GM18520 (cell line): Measurements from ENCODE around the gene RASSF10.
"Not testable (repeated sequence)": the region's sequence is repeated elsewhere in the genome, so short reads cannot be mapped to it uniquely, and the experiment has no call there.

Experiments used
- ATAC-seq: cut with Tn5 transposase; IDR thresholded peaks from one replicate; pipeline ENCODE4 v1.9.1; 2021; ENCODE audit not compliant: unreplicated experiment

Gene RASSF10

DNA sequence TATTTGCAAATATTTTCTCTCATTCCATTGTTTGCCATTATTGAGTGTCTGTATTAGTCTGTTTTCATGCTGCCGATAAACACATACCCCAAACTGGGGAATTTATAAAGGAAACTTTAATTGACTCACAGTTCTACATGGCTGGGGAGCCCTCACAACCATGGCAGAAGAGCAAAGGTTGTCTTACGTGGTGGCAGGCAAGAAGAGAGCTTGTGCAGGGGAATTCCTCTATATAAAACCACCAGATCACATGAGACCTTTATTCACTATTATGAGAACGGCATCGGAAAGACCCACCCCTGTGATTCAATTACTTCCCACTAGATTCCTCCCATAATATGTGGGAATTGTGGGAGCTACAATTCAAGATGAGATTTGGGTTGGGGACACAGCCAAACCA lies 10.2 kb downstream of the RASSF10 start:
- ATAC-seq = no peak

DNA sequence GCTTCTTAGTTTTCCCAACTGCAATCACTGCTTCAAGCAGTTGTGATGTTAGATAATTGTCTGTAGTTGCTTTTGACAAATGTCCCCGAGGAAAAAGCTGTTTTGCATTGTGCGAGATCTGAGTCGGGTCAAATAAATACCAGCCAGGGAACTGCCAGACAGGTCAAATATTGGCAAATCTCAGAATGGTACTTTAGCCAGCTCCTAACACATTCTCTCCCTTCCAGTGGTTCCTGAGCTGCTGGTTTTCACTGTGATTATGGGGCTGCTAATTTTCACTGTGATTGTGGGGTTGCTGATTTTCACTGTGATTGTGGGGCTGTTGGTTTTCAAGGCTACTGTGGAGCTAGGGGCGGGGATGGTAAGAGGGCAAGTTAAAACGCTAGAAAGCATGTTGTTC lies 14.3 kb downstream of the RASSF10 start:
- ATAC-seq = no peak

DNA sequence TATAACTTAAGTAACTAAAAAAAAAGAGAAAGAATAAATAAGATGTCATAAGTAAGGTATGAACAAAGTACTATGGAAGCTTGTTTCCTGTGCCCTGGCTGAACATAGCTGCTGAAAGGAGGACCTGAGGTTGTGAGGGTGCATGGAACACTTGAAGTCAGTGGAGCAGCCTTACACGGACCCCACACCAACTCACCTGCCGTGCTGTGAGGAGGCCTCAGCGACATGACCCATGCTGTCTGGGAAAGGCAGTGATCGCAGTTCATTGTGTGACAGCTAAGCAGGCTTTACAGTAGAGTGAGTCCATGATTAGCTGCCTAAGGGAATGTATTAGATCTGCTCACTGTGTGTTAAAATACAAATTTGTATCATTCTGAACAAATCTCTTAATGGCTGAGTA lies 17.6 kb downstream of the RASSF10 start:
- no peak for ATAC-seq

DNA sequence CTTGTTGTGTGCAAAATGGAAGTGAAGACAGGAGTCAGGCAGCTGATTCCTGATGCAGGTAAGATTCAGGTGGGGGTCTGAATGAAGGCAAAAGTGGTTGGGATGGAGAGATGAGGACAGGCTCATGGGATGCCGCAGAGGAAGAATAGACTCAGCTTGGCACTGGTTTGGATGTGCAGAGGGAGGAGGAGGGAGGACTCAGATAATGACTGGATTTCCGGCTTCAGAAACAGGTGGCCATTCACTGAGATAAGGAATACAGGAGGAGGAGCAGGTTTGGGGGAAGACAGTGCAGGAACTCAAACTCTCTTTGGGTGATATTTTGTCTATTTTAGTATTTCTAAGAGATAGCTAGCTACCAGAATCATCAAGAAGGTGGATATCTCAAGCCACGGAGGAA lies 19.2 kb downstream of the RASSF10 start:
- ATAC-seq = no peak

DNA sequence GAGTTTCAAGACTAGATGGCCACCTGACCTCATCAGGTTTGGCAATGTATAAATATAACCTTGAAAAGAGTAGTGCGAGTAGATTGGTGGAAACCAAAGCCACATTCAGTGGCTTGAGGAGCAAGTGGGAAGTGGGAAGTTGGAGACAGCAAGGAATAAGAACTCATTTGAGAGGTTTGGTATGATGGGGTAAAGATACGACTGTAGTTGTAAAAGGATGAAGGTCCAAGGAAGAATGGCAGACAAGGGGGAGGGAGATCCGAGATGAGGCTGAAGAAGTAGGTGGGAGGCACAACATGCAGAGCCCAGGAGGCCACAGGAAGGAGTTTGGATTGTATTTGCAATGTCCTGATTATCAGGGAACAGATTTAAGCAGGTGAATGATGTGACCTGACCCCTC lies 20.8 kb downstream of the RASSF10 start:
- no peak for ATAC-seq

DNA sequence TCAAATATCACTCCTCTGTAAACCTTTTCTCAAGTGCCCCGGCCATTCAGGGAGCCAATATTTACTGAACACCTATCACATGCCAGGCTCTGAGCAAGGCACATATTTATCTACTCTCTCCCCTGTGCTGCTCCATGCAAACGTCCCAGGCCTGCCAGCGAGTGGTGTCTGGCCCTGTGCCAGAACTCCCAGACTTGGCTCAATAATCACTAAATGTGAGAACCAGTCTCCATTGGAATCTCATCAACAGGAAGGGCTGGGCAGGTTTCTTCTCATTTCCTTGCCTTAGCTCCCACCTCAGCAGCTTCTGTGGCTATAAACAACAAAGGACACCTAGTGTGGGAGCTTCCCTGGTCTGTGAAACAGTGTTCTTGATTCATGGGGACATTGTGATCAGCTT lies 21.7 kb downstream of the RASSF10 start:
- ATAC-seq = no peak

DNA sequence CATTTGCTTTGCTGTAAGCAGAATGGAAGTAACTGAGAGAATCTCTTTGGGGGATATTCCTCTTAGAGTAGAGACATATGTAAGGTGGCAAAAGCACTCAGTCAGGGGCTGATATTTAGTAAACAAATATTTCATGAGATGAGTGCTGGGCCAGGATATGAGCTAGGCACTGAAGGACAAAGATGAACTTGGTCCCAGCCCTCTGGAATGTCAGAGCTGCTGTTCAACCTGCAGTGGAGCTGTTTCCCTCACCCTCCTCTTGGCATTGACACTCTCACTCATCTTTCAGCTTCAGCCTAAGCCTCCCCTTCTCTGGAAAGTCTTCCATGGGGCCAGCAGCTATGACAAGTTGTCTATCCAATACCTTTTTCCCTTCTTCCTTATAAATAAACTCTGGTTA lies 22.2 kb downstream of the RASSF10 start:
- ATAC-seq = no peak

DNA sequence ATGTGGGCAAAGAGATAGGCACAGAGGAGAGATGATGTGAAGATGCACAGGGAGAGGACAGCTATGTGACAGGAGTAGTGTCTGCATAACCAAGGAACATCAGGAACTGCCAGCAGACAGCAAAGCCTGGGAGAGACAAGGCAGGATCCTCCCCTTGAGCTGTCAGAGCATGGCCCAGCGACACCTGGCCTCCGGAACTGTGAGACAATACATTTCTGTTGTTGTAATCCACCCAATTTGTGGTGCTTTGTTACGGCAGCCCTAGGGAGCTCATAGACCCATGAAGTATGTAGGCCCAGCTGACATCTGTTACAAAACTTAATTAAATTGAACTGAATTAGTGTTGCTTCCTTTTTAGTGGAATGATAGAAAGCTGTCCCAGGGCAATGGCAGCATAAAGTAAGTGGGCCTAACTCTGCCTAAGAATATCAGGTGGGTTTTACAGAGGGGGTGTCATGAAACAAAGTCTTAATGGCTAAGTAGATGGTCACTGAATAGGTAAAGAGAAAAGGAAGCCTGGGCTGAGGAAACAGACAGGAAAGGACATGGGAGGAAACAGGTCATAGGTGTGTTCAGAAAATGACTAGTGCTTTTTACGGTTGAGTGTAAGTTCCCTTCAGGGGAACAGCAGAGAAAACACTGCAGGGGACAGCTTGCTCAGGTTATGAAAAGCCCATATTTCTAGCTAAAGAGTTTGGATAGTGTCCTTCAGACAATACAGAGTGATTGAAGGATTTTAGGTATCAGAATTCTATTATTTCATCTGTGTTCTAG lies 24.8 kb downstream of the RASSF10 start:
- no peak for ATAC-seq

DNA sequence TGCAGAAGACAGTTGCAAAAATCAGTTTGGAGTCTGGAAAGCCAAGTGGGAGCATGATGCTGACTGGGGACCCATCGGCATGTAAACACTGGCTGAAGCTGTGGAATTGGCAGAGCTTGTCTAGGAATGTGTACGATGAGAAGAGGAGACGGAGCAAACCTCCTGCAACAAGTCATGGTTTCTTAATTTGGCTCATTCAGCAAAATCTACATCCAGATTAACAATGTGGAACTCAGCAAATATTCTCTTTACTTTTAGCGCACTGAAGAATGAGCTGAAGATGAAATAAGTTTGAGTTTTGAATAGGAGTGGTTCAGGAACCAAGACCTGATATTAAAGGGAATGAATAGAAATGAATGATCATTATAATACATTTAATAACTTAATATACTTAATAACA lies 26.6 kb downstream of the RASSF10 start:
- no peak for ATAC-seq

DNA sequence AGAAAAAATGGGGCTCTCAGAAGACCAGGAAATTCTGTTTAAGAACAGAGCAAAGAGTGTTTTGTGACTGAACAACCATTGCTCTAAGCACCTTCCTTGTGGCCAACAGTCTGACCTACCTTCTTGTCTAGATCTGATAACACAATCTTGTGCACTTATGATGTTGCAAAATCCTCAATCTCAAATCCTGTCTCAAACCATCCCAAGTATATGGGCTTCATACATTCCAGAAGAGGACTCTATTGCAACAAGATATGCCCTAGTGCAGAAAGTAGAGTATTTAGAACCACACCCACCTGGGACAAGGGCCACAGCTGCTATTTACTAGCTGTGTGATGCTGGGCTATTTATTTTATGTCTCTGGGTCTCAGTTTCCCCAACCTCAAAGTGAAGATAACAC lies 27.1 kb downstream of the RASSF10 start:
- no peak for ATAC-seq

DNA sequence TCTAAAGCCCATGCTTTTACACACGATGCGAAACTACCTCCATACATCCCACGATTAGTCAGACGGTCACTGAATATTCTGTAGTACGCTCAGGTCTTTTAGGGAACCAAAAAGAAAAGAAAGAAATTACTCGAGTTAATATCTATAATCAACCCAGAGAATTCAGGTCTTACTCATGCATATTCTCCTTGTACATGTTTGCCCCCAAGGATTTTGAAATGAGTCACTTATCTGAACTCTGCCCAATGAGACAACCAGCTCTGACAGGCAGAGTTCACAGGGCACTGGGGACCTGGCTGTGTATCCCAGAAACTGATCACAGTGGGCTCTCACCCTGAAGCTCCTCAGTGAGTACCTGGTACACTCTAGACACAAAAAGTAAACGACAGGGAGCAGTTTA lies 29.2 kb downstream of the RASSF10 start:
- ATAC-seq = no peak

DNA sequence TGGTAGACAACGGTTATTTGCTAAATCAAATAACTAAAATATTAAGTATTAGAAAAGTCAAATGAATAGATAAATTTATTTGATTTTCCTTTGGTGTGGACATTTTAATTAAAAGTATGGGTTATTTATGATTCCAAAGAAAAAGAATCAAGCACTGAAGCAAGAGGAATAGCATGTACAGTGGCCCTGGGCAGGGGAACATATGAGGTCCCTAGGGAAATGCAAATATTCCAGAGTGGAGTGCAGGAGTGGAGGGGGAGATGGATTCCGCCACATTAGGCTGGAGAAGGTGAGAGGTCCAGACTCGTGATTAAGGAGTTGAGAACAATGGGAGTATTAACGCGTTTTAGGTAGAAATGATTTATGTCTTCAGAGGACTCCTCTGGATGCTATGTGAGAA lies 30.0 kb downstream of the RASSF10 start:
- no peak for ATAC-seq

DNA sequence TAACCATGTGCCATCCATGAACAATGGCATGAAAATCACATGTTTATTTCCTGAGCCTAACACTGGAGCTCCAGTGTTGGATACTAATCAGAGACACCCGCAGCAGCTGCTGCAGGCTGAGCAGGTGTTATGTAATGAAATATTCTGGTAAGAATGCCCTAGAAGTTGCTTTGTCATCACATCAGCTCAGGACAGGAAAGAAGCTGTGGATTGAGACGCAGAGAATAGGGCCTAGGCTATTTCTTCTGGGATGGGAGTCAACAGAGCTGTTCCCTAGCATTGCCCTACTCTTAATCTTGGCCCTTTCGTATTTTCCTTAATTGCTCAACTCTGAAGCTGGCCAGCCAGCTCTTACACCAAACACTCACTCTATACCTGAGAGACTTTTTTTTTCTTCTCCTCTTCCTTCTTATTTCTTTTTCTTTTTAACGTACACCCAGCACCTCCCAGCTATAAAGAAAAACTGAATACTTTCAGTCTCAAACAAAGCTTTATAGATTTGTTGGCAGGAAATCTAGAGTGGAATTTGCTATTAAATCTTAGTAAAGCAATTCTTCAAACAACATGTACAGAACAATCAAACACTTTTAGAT lies 31.9 kb downstream of the RASSF10 start:
- ATAC-seq = no peak

DNA sequence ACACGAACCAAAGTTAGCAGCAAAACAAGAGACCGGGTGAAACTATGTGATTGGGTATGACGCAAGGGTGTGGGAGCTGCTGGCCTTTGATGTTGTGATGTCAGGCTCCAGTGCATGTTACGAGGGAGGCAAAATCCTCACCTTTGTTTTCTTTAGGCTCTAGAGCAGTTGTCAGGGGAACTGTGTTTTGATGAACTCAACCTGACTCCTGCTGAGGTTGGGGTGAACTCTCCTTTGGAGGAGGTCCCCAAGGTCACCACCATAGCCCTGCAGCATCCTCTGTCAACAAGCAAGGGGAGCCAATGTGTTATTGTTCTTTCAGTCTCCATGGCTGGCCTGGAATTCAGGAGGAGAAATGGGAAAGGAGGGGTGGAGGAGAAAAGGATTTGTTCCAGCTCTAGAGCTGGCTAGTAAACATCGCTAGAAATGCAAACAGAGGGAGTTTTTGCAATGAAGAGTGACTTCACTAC lies 33.8 kb downstream of the RASSF10 start:
- no peak for ATAC-seq

DNA sequence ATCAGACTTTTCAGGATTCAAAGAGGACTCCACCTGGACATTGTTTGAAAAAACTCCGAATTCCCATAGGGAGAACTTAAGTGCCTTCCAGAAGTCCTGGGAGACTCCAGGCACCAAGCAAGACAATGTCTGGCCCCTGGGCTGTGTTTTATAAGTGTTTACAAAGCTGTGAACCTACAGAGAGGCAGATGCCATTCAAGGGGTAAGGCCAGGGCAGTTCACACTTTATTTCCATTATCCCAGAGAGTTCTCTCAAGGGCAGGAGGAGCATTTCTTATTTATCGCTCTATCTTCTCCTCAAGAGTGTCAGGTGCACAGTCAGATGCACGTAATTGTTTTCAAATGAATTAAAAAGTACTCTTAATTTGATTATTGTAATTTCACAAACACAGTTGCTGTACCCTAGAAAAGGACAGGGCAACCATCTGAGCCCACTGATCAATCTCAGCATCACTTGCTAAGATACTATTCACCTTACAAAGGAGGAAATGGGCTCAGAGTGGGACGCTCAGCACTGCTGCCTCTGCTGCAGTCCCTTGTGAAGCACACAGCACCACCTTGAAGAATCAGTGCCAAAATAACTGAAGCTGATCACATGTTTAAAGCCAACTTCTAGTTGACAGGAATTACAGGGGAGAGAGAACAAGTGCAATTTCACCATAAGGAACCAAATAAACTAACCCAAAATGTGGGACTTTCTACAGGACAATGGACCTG lies 35.0 kb downstream of the RASSF10 start:
- no peak for ATAC-seq

DNA sequence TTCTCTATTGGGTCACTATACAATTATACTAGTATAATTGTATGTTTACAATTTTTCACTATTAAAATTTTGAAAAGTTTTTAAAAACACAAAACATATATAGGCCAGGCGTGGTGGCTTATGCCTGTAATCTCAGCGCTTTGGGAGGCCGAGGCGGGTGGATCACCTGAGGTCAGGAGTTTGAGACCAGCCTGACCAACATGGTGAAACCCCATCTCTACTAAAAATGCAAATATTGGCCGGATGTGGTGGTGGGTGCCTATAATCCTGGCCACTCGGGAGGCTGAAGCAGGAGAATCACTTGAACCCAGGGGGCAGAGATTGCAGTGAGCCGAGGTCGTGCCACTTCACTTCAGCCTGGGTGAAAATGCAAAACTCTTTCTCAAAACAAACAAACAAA lies 36.0 kb downstream of the RASSF10 start:
- not testable (repeated sequence) for ATAC-seq

DNA sequence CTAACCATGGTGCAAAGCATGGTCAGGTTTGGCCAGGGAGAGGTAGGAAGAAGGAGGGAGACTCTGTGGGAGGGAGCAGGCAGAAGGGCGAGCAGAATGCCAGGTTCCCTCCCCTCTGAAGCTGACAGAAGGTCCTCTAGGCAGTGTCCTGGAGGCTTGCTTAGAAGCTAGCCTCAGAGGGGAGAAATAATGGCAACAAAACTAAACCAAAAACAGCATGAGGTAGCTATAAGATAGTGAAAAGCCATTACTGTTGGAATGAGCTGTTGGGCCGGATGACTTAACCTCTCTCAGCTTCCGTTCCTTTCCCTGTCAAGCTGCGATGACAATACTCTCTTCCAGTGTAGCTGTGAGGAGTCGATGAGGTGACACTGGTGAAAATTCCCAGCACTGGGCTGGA lies 36.6 kb downstream of the RASSF10 start:
- ATAC-seq = no peak

DNA sequence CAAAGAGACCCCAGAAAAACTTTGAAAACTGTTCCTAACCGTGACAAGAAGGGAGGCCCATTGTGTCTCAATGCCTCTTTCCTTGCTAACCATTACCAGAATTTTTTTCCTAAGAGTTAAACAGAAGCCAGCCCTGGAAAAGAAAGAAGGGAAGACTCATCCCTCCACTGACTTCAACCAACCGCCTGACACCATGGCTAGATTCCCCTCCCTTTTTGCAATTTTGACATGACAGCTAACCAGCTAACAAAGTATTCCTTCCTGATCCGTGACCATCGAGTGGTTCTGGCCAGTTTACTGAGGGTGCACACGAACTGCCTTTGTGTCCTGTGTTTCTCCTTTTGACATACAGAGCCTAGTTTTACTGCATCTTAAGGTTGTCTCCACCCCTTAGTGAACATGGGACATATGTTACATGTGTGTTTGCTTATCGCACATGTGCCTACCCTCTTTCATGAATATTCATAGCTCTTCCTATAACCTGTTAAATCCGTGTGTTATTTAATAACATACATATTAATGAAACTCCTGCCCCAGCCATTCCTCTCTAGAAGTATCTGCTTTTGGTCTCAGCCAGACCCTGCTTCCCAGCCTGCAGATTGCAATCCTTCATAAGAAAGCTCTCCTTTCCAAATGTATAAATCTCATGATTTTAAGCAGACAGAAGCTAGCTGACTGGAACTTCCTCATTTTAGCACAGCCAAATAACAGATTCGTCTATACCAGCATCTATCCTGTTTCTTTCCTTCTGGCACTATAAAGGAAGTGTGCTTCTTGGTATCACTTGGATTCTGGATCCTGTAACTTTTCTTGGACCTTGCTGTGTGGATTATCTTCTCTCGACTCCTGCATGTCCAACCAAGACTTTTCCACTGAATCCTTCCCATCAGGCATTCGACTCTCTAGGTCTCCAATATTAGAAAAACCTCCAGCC lies 37.8 kb downstream of the RASSF10 start:
- ATAC-seq = no peak

DNA sequence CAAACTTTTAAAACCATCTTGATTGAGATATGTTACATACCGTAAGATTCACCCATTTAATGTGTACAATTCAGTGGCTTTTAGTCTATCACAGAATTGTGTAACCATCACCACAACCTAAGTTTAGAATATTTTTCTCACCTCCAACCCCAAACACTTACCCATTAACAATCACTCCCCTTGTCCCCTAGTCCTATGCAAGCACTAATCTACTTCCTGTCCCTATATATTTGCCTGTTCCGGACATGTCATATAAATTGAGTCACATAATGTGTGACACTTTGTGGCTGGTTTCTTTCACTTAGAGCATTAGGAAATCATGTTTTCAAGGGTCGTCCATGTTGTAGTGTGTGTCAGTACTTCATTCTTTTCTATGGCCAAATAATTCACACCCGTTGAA lies 38.8 kb downstream of the RASSF10 start:
- ATAC-seq = no peak

DNA sequence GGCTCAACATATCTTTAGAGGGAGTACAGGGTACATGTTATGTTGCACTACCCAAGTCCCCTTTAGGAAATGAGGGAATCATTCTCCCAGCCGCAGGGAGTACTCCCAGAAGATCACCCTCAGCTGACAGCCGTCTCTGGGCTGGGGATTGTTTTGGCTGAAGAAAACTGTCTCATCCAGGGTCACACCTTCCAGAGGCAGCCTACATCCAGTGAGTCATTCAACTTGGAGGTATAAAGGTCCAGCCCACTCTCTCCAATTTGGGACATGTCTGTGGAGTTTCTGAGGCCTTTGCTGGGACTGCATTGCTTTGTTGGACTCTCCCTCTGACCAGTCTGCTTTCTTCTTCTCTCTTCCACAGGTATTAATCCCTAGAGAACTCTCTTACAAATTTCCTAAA lies 42.1 kb downstream of the RASSF10 start:
- no peak for ATAC-seq

DNA sequence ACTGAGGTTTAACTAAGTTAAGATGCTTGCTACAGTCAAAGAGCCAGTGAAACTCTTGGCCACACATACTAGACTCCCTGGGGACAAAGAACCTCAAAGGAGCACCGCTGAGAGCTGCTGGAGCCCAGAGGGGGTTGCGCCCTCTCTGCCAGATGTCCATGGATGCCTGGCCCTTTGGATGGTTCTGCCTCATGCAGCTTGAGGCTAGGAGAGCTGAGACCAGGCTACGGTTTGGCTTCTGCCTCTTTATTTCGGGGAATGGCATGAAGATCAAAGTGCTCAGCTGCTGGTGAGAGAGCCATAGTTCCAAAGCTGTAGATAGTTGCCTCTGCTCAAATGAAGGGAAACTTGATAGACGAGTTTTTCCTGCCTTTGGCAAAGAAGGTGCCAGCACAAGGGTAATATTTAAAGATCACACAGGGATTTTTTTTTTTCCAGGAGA lies 43.0 kb downstream of the RASSF10 start:
- ATAC-seq = no peak
